Gastrocnemius medialis (tissue), 4 donors: ENCODE data around the gene SHQ1.

Source experiments
- POLR2A ChIP-seq, 2 donors: fragments of 450-650 bp; IDR thresholded peaks; one replicate each; pipeline ENCODE4 v1.6.1; 2017; ENCODE audit warnings: antibody characterized with exemption in 2 of 2, mild to moderate bottlenecking in 2 of 2, moderate library complexity in 2 of 2
- TF ChIP-seq, protein P1 (sequence below), 5 experiments: fragments of 450-650 bp in 3 of 5; fragments of 200-600 bp in 2 of 5; sonication (generic) in 2 of 5; IDR thresholded peaks in 4 of 5; conservative IDR thresholded peaks in 1 of 5; 1 replicate in 4 of 5; 2 replicates in 1 of 5; pipeline ENCODE4 v1.5.1; 2016 to 2019; ENCODE audit warnings: antibody characterized with exemption in 5 of 5, mild to moderate bottlenecking in 3 of 5, moderate library complexity in 3 of 5

DNA sequence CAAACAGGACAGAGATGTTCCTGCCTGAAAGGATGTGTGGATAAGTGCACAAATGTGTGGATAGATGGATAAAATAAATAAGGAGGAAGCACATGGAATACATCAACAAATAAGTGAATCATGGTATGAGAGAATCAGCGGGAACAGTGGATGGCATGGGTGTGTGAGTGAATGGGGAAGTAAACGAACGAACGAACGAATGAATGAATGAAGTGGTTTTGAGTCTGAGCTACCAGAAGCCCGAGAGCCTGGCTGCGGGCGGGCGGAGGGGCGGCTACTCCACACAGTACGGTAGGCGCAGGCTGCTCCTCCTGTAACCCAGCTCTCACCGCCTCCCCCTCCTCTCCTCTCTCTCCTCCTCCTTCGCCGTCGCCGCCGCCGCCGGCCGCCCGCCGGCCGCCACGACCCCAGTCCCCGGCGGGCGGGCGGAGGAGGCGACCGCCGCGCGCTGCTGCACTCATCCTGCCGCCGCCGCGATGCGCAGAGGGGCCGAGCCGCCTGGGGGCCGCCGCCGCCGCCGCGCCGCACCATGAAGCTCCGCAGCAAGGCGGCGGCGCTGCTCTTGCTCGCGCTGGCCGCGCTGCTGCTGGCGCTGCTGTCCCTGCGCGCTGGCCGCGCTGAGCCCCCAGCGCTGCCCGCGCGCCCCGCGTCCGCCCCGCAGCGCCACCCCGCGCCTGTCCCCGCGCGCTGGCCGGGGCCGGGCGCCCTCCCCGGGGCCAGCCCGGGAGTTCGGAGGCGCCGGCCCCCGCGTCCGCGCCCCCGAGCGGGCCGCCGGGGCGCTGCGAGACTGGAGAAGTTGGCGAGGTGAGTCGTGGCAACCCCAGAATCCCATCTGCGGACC, 39.7 kb upstream of the SHQ1 start, which contains the start of gene GXYLT2:
- TF ChIP-seq, protein P1, sequence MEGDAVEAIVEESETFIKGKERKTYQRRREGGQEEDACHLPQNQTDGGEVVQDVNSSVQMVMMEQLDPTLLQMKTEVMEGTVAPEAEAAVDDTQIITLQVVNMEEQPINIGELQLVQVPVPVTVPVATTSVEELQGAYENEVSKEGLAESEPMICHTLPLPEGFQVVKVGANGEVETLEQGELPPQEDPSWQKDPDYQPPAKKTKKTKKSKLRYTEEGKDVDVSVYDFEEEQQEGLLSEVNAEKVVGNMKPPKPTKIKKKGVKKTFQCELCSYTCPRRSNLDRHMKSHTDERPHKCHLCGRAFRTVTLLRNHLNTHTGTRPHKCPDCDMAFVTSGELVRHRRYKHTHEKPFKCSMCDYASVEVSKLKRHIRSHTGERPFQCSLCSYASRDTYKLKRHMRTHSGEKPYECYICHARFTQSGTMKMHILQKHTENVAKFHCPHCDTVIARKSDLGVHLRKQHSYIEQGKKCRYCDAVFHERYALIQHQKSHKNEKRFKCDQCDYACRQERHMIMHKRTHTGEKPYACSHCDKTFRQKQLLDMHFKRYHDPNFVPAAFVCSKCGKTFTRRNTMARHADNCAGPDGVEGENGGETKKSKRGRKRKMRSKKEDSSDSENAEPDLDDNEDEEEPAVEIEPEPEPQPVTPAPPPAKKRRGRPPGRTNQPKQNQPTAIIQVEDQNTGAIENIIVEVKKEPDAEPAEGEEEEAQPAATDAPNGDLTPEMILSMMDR (IDR thresholded peaks at IDR 0.05 in 4 of 5, conservative IDR thresholded peaks at IDR 0.05 in 1 of 5) = peak in 1 of 5 experiments; percentile 18
- no peak for TF ChIP-seq POLR2A (IDR thresholded peaks at IDR 0.05)
